ENCODE measurements around the gene RAB27B.

Gene RAB27B

GRCh38 chr18:54880395-54881105 lies 52.3 kb downstream of the RAB27B start:
- Histone ChIP-seq H3K36me3 (no peaks in the 10 kb centered on the region), H3K27ac (no peak overlapping the region), H3K9me3 (ENCODE audit: severe bottlenecking) (peaks cover 8% of the 10 kb centered on the region), H3K4me3 (ENCODE audit: low read depth, low read length) (no peak overlapping the region), H3K27me3 (ENCODE audit: insufficient read depth, low read depth, severe bottlenecking) (peaks cover 91% of the 10 kb centered on the region)
- DNase-seq: no peak
- no peak for TF ChIP-seq CTCF (IDR thresholded peaks at IDR 0.05; ENCODE audit: low read depth, low read length)

GRCh38 chr18:54881229-54881768 lies 53.0 kb downstream of the RAB27B start:
- Histone ChIP-seq H3K36me3 (no peaks in the 10 kb centered on the region), H3K27ac (no peak overlapping the region), H3K4me3 (ENCODE audit: low read depth, low read length) (no peak overlapping the region), H3K27me3 (ENCODE audit: insufficient read depth, low read depth, severe bottlenecking) (peaks cover 91% of the 10 kb centered on the region), H3K9me3 (ENCODE audit: severe bottlenecking) (peaks cover 6% of the 10 kb centered on the region)
- DNase-seq: no peak
- TF ChIP-seq CTCF (IDR thresholded peaks at IDR 0.05; ENCODE audit: low read depth, low read length): no peak

- TF ChIP-seq CTCF (IDR thresholded peaks at IDR 0.05; ENCODE audit: low read depth, low read length): no peak
- Histone ChIP-seq H3K27me3 (ENCODE audit: insufficient read depth, low read depth, severe bottlenecking) (peaks cover 89% of the 10 kb centered on the region), H3K36me3 (no peaks in the 10 kb centered on the region), H3K9me3 (ENCODE audit: severe bottlenecking) (no peaks in the 10 kb centered on the region), H3K4me3 (ENCODE audit: low read depth, low read length) (no peak overlapping the region), H3K27ac (no peak overlapping the region)
- no peak for DNase-seq
Measured at GRCh38 chr18:54882318-54882717, 54.0 kb downstream of the RAB27B start.

- Histone ChIP-seq H3K27me3 (ENCODE audit: insufficient read depth, low read depth, severe bottlenecking) (peaks cover 89% of the 10 kb centered on the region), H3K4me3 (ENCODE audit: low read depth, low read length) (no peak overlapping the region), H3K27ac (no peak overlapping the region), H3K36me3 (no peaks in the 10 kb centered on the region), H3K9me3 (ENCODE audit: severe bottlenecking) (no peaks in the 10 kb centered on the region)
- no peak for TF ChIP-seq CTCF (IDR thresholded peaks at IDR 0.05; ENCODE audit: low read depth, low read length)
- no peak for DNase-seq
Measured at GRCh38 chr18:54883816-54884604, 55.7 kb downstream of the RAB27B start.

GRCh38 chr18:54888378-54888777 lies 60.1 kb downstream of the RAB27B start:
- Histone ChIP-seq H3K36me3 (no peaks in the 10 kb centered on the region), H3K27me3 (ENCODE audit: insufficient read depth, low read depth, severe bottlenecking) (peaks cover 78% of the 10 kb centered on the region), H3K27ac (no peak overlapping the region), H3K4me3 (ENCODE audit: low read depth, low read length) (no peak overlapping the region), H3K9me3 (ENCODE audit: severe bottlenecking) (no peaks in the 10 kb centered on the region)
- TF ChIP-seq CTCF (IDR thresholded peaks at IDR 0.05; ENCODE audit: low read depth, low read length): no peak
- DNase-seq: no peak

All from WERI-Rb-1 (cell line).